ENCODE measurements around the gene AFG1L.
A peak's percentile ranks its signal among the peaks of the same experiment; 100 is the strongest.
"Not testable (repeated sequence)": the region's sequence is repeated elsewhere in the genome, so short reads cannot be mapped to it uniquely, and the experiment has no call there.

AFG1L gene

DNA sequence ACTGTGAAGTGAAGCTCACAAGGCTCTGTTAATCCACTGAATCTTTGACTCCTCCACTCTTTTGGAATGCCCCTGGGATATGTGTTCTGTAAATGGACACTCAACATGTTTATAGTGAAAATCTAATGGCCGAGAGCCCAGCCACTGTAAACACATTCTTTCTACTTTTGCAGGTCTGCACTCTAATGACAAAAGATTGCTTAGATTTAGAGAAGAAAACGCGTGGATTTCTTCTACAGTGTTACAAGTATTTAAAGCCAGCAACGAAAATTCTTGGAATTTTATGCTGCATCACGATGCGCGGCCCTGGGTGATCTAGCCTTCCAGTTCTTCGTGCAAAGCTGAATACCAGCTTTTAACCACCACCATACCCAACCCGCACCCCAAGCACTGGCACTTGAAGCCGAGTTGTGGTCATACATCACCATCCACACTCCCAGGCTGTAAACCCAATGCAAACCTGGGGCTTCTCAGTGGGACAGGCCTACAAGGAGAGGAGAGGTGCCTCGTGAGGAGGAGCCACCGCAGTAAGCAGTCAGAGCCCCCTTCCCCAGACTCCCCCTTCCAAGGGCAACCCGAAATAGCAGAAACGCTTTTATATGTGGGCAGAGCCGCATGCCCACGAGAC lies 262.1 kb downstream of the AFG1L start:
- peak; percentile 11 for DNase-seq (ENCODE audit: low spot score)

DNA sequence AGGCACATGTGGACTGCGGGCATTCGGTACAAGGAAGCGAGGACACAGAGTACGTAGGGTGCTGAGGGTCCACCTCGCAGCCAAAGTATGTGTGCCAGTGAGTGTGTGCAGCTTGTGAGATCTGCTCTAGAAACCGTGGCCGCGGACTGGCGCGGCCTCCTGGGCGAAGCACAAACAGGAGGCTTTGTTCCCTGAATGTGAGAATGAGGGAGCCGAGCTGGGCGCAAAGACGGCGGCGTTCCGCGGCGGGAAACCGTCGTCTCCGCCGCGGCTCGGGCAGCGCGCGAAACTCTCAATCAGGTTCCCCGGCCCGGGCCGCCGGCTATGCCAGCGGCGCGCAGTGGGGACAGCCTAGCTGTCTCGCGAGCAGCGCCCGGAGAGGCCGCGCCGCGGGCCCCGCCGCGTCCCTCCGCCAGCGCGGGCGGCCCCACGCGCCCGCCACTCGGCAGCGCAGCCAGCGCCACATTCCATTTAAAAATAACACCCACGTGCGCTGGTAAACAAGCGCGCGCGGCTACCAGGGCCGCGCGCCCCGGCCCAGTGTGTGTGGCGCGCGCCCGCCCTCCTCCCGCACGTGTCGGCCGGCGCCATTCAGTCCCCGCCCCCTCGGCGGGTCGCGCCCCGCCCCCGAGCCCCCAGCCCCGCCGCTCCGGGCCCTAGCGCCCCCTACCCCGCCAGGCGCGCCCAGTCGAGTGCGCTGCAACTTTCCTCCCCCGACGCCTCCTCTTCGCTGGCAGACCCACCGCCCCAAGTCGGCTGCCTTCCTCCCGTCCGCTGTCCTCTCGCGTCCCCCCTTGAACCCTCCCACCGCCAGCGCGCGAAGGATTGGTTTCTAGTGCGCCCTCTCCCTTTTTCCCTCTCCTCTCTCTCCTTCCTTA lies 262.9 kb downstream of the AFG1L start:
- peak; percentile 80 for DNase-seq (ENCODE audit: low spot score)

DNA sequence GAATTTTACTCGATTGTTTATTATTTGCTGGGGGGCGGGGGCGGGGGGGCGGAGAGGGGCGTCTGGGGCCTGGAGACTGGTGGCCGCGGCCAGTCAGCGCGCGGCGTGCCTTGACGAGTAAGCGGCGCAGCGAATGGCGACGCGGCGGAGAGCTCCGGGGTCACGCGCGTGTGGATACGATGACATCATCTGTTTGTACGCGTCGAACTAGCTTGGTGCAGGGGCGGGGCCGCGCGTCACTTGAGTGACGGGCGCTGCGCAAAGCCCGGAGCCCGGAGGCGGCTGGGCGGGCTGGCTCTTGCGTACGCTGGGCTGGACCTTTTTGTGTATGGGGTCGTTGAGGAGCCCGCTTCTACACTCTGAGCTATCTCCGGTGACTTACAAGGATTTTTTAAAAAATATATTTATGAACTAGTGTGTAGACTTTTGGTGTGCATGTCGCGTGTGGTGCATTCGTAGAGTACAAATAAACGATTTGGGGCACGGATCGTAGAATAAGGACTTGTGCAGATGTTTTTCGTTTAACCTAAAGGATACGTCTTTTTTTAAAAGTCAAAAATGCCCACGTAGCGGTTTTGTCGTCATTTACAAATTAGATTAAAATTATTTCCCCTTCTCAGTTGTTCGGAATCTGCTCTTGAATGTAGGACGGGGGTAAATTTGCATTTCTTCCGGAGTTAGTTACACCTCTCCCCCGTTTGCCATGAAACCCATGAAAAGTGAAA lies 263.7 kb downstream of the AFG1L start:
- DNase-seq (ENCODE audit: low spot score), result no peak

DNA sequence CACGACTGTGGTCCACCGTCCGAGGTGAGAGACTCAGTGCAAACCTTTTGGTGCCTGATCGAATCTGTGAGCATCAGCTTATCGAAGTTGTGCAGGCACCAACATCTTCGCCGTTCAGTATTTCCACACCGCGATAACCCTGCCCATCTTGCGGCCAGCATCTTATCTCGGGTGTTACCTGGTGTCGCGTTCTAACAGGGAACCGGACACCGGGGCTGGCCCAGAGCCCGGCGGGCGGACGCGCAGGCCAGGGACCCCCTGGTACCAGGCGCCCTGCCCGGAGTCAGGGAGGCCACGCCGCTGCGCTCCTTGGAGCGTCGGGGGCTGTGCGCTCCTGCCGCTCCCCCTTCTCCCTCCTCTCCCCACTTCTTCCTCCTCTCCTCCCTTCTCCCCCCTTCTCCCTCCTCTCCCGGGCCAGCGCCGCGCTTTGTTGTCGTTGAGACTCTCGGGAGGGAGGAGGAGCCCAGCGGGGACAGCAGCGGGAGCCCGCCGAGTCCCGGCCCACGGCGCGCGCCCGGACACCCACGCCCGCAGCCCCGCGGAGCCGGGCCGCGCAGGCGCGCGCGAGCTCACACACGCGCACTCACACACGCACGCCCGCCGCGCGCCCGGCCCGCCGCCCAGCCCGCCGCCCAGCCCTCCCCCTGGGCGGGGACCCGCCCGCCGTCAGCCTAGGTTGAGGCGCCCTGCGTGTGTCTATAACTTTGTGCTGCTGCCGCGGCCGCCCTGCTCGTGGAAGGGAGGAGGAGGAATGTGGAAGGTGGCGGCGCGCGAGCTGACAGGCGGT lies 264.4 kb downstream of the AFG1L start:
- DNase-seq (ENCODE audit: low spot score), result peak; percentile 77

DNA sequence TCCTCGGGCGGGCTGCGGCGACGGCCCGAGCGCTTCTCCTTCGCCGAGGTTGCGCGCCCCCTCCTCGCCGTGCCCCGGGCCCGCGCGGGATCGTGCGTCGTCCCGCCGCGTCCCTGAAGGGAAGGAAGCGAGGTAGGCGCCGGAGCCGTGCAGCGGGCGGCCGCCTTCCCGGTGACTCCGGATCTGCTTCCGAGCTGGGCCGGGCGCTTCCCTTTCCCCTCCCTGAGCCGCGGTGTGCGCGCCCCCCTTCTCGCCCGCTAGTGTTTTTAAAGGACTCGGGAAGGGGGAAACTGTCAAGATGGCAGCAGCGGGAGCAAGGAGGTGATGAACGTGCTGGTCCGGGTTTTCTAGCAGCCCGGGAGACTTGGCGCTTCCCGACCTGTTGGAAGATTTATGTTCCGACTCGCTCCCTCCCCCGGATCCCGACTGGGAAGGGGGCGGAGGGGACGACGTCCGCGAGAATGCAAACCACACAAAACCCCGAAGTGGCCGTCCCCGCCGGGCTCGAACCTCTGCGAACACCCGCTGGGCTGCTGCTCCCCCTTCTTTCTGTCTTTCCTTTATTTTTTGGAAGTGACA lies 265.1 kb downstream of the AFG1L start:
- DNase-seq (ENCODE audit: low spot score), result peak; percentile 46

DNA sequence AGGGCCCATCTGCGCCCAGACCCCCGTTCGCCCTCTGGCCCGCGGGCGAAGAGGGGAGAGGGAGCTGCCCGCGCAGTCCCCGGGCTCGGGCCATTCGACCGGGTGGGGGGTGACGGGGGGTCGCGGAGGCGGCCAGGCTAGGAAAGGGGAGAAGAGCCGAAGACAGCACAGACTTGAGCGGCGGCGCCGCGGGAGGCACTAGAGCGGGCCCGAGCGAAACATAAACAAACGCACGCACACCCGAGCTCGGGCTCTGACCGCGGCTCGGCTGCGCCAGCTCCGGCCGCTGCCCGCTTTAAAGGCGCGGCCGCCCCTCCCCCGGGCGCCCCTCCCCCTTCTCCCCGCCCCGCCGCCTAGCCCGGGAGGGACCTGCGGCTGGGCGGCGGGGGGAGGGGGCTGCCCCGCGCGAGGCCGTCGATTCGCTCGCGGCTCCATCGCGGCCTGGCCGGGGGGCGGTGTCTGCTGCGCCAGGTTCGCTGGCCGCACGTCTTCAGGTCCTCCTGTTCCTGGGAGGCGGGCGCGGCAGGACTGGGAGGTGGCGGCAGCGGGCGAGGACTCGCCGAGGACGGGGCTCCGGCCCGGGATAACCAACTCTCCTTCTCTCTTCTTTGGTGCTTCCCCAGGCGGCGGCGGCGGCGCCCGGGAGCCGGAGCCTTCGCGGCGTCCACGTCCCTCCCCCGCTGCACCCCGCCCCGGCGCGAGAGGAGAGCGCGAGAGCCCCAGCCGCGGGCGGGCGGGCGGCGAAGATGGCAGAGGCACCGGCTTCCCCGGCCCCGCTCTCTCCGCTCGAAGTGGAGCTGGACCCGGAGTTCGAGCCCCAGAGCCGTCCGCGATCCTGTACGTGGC lies 265.8 kb downstream of the AFG1L start, which contains the start of gene FOXO3:
Gene FOXO3, plus strand, starts transcription at position 455 of the 846 bp plus-strand sequence. Its CDS starts 292 bp downstream, at position 747.
- peak; percentile 93 for DNase-seq (ENCODE audit: low spot score)

DNA sequence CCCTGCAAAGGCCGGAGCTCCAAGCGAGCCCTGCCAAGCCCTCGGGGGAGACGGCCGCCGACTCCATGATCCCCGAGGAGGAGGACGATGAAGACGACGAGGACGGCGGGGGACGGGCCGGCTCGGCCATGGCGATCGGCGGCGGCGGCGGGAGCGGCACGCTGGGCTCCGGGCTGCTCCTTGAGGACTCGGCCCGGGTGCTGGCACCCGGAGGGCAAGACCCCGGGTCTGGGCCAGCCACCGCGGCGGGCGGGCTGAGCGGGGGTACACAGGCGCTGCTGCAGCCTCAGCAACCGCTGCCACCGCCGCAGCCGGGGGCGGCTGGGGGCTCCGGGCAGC lies 266.4 kb downstream of the AFG1L start:
- DNase-seq (ENCODE audit: low spot score), result not testable (repeated sequence)

DNA sequence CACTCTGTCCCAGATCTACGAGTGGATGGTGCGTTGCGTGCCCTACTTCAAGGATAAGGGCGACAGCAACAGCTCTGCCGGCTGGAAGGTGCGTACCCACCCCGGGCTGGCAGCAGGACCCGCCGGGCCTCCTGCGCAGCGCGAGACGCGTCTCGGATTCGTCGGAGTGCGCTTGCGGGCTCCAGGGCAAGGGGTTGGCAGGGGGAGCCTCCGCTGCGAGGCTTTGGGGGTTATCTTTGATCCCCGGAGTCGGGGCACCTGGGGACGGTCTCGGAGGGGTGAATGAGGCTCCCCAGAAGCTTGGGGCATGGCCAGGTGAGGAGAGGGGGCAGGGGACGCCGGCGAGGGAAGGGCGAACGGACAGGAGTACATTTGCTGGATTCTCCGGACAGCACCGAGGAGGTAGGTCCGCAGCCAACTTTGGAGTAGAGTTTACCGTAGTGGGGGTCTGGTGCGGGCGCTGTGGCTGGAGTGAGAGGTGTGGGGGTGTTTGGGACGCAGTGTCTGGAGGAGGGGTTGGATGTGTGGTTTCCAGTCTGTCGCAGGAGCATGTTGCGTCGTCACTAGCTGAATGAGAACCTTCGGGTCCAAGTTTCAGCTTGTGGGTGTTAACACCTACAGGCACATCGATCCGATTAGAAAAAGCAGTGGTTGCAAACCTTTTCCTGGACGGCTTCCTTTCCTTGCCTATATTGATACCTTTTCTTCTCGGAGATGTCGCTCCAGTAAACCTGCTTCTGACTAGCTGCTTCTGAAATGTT lies 267.1 kb downstream of the AFG1L start:
- DNase-seq (ENCODE audit: low spot score), result peak; percentile 17

DNA sequence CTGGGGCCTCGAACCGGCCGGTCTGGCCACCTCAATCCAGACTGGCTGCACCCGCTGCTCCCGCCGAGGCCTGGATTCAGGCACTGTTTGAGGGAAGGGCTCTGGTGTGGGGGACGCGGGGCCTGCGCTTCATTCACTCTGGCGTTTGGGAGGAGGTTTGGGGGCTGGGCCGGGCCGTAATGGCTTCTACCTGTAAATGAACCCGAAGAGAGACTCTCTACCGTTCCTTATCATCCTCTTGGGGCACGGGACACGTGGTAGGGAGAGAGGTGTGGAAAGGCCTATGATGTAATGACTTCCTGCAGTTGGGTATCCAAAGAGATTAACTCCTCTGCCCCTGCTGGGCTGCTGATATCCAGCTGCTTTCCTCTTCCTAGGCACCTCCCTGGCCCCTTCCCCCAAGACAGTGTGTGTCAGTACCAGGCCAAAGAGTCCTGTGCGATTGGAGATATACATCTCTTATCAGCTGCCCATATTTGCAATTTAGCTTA lies 267.7 kb downstream of the AFG1L start:
- DNase-seq (ENCODE audit: low spot score), result peak; percentile 88

DNA sequence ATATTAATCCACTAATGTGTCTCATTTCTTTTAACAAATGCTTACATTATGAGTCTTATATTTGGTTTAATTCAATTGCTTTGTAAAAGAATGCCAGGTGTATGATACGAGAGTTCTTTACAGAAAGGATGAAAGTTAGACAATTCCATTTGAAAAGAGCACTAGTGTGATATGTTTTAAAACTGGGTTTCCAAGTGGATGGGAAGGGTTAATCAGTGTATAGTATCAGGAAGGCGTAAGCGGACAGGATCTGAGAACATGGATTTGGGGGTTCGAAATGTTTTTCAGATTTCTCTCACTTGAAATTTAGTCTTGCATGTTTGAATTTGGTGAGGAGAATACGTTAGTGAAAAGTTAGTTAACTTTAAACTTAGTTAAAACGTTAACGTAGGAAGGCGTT lies 268.4 kb downstream of the AFG1L start:
- DNase-seq (ENCODE audit: low spot score), result no peak

DNA sequence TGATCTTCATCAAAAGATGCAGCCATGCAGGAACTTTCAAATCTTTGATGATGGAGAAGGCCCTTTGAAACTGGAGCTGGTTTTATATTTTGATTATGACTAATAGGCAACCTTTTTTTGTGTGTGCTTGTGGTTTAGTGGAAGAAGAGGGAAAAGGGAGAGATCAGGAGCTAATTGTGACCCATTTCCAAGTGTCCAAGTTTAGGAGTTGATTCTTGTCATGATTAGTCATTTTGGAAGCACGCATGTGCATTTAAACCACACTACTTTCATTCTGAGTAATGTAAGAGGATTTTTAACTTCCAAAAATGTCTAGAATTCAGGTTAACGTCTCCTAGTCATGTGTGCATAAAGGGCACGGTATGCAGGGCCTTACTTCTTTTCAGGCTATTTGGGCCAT lies 269.3 kb downstream of the AFG1L start:
- no peak for DNase-seq (ENCODE audit: low spot score)

DNA sequence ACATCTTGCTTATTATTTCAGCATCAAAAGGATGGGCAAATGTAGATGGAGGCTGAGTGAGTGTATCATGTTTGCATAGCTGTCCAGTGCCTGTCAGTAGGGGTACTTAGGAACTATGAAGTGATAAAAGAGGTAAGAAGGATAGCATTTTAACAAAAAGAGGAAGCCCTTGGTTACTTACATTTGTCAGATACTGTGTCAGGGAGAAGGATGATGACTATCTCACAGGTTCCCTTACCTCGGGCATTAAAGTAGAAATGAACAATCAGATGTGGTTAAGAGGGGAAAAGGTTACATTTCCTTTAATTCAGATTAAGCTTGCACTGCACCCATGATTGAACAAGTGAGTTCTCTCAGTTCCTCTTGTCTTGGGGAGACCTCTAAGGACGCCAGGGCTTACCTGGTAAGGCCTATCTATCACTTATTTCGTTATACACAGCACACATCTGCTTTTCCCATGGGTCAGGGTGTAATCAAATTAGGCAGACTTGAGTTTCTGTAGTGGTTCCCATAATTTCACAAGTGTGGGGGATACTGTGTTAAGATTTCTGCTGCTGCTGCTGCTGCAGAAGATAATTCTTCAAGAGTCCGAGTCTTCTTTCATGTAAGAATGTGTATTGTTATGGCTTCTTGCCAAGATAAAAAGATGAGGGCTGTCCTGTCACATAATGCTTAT lies 270.4 kb downstream of the AFG1L start:
- no peak for DNase-seq (ENCODE audit: low spot score)

DNA sequence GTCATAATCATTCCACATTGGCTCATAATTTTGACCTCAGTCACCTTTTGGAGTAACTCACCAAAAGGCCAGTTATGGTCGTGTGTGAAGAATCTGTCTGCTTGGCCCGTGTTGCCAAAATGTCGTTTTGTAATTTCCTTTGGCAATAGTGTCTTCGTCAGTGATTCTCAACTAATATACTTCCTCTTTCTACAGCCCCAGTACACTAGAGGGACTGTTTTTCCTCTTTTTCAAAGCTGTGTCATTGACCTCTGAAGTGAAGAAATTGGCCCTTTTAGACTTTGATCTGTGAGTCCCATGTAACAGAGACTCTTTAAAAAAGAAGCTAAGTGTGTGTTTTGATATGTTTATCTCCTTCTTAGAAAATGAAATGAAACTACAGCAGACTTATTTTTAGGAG lies 271.0 kb downstream of the AFG1L start:
- peak; percentile 50 for DNase-seq (ENCODE audit: low spot score)

DNA sequence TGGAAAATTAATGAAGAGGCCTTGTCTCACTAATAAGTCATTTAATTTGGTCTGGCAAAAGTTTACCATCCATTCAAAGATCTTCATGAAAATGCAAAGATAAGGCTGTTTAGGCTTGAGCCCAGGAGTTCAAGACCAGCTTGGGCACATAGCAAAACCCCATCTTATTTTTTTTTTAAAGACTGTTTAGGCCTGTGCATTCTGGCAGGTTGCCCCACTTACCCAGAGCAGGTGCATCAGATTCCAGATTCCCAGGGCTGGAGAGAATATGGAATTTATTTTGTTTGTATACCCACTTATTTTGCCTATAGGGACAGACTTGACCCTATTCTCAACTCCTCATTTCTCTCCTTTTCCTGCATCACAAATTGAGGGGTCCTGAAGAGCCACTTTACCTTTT lies 271.6 kb downstream of the AFG1L start:
- DNase-seq (ENCODE audit: low spot score), result no peak

DNA sequence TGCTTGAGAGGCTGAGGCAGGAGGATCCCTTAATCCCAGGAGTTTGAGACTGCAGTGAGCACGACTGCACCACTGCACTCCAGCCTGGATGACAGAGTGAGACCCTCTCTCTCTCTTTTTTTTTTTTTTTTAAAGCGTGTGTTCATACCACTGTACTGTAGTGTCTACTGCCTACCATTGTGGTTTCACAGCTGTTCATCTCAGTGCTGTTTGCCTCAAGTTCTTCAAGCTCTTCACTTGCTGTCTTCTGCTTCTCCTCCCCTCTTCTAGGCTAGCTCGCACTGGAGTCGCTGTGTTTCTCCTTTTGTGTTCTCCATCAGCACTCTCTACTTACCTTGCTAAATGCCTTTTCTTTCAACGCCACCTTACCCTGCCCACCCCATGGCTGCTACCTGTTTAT lies 273.2 kb downstream of the AFG1L start:
- DNase-seq (ENCODE audit: low spot score), result no peak

DNA sequence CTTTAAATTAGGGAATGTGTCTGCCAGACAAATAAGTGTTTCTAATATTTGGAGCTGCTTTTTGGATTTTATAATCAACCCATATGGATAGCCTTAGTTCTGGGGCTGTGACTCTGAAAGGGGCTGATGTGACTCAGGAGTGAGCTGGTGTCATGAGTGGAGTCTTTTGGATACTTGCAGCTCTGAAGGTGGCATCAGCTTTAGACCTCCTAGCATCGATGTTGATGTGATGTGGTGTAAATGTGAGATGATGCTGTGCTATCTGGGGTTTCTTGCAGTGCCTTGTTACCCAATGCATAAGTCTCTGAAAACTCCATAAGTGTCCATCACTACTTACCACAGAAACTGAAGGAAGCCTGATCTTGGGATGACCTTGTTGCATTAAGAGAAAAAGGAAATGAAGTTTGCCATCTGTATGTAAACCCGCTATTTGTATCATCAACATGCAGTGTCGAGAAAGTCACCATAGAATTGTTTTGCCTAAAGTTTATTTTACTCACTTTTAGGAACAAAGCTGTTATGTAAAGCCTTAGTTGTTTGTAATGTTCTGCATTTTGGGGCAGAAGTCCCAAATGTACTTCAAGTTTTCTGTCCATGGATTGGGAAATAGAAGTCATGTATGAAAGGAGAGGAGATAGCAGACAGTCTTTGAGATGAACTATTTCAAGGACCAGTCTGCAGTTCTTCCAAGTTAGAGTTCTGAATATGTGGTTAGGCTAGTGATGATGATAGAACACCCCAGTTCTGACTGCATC lies 273.9 kb downstream of the AFG1L start:
- DNase-seq (ENCODE audit: low spot score), result no peak

DNA sequence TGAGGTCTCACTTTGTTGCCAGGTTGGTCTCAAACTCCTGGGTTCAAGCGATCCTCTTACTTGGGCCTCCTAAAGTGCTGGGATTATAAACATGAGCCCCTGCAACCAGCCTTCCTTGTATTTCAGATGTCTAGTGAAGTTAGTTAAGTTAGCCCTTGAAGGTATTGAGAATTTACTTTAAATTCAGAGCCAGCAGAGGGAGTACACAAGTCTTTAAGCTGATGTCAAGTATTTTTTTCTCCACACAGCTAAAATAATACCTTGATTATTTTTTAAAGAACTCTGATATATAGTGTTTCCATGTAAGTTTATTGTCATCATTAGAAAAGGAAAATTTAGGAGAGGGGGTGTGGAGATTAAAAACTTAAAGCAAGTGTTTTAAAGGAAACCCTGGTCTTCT lies 275.7 kb downstream of the AFG1L start:
- no peak for DNase-seq (ENCODE audit: low spot score)

DNA sequence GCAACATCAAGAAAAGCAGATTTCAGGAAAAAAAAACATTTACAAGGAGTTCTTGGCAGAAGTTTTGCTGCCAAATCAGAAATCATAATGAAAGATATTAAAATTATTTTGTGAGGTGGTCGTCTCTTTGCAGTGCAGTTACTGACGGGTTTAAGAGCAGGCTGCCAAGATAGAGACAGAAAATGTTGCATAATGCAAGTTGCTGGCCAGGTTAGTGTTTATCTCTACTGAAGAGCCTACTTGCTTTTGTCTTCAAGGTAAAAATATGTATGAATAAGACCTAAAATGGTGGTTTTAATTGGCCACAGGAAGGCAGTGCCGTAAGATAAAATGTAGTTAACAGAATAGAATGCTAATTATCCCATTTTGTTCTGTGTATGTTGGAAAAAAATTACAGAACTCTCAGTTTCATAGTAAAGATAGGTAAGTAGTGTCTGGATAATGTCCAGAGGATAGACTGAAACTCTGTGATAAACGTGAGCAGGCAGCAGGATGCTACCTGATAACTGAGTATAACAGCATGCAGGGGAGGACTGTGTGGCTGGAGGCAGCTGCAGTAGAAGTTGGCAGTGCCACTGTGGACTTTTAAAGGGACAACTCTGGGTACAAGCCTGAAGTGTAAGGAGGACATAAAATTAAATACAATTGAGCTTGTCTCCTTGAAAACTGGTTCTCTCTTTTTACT lies 279.7 kb downstream of the AFG1L start:
- DNase-seq (ENCODE audit: low spot score), result no peak
